Mesenchymal stem cell (in vitro differentiated cells and primary cell): ENCODE data around the gene EPB41L2.
"Not testable (repeated sequence)": the region's sequence is repeated elsewhere in the genome, so short reads cannot be mapped to it uniquely, and the experiment has no call there.

Source experiments
- DNase-seq: peaks from one replicate; pipeline ENCODE4 v3.0.0-alpha.2; 2013
- H2AFZ ChIP-seq: one replicate; pipeline ENCODE4 v1.6.1; 2013; ENCODE audit warnings: low read depth, mild to moderate bottlenecking, control low read depth, inconsistent platforms, low read length, moderate library complexity
- H2AK5ac ChIP-seq: 2 replicates; pipeline ENCODE4 v1.6.1; 2013; ENCODE audit warnings: low read length, moderate library complexity, mild to moderate bottlenecking, inconsistent platforms; ENCODE audit not compliant: severe bottlenecking
- H2BK120ac ChIP-seq: one replicate; pipeline ENCODE4 v1.6.1; 2013; ENCODE audit warnings: low read depth, mild to moderate bottlenecking, inconsistent platforms, low read length, moderate library complexity
- H2BK12ac ChIP-seq, 2 experiments: one replicate each; pipeline ENCODE4 v1.6.1; 2013; ENCODE audit warnings: inconsistent platforms in 2 of 2, low read length in 2 of 2, mild to moderate bottlenecking in 2 of 2, moderate library complexity in 2 of 2, control low read depth in 1 of 2
- H2BK15ac ChIP-seq: one replicate; pipeline ENCODE4 v1.6.1; 2013; ENCODE audit warnings: mild to moderate bottlenecking, low read depth, inconsistent platforms; ENCODE audit not compliant: poor library complexity, severe bottlenecking
- H2BK5ac ChIP-seq: 2 replicates; pipeline ENCODE4 v1.6.1; 2013; ENCODE audit warnings: low read depth, mild to moderate bottlenecking, low read length, control low read depth, inconsistent platforms; ENCODE audit not compliant: poor library complexity, severe bottlenecking
- H3K14ac ChIP-seq, 2 experiments: one replicate each; pipeline ENCODE4 v1.6.1; 2013; ENCODE audit warnings: inconsistent platforms in 2 of 2, low read length in 2 of 2, control low read depth in 1 of 2, mild to moderate bottlenecking in 1 of 2, moderate library complexity in 1 of 2
- H3K18ac ChIP-seq, 2 experiments: one replicate each; pipeline ENCODE4 v1.6.1; 2013; ENCODE audit warnings: inconsistent platforms in 2 of 2, low read length in 2 of 2, control low read depth in 1 of 2, low read depth in 1 of 2, mild to moderate bottlenecking in 1 of 2
- H3K23ac ChIP-seq, 2 experiments: one replicate each; pipeline ENCODE4 v1.6.1; 2013; ENCODE audit warnings: inconsistent platforms in 2 of 2, low read length in 2 of 2, mild to moderate bottlenecking in 2 of 2, moderate library complexity in 2 of 2, control low read depth in 1 of 2
- H3K27ac ChIP-seq: 2 replicates; pipeline ENCODE4 v1.5.1; 2013; ENCODE audit warnings: mild to moderate bottlenecking, moderate library complexity, low read length, control low read depth, inconsistent platforms; ENCODE audit not compliant: poor library complexity, severe bottlenecking
- H3K27me3 ChIP-seq, 2 experiments: 2 replicates each; pipeline versions ENCODE4 v1.6.1 to v1.7.0; 2013; ENCODE audit warnings: low read length in 2 of 2, mild to moderate bottlenecking in 2 of 2, moderate library complexity in 2 of 2, control low read depth in 1 of 2, inconsistent platforms in 1 of 2; ENCODE audit not compliant: control insufficient read depth in 1 of 2, insufficient read depth in 1 of 2
- H3K36me3 ChIP-seq, 2 experiments: 2 replicates each; pipeline versions ENCODE4 v1.6.1 to v1.7.0; 2013; ENCODE audit warnings: low read length in 2 of 2, control low read depth in 1 of 2, inconsistent platforms in 1 of 2, low read depth in 1 of 2, mild to moderate bottlenecking in 1 of 2; ENCODE audit not compliant: insufficient read depth in 2 of 2, control insufficient read depth in 1 of 2
- H3K4ac ChIP-seq, 2 experiments: one replicate each; pipeline ENCODE4 v1.6.1; 2013; ENCODE audit warnings: inconsistent platforms in 2 of 2, low read length in 2 of 2, mild to moderate bottlenecking in 2 of 2, moderate library complexity in 2 of 2, control low read depth in 1 of 2, low read depth in 1 of 2
- H3K4me1 ChIP-seq: 2 replicates; pipeline ENCODE4 v1.6.1; 2013; ENCODE audit warnings: low read depth, low read length, control low read depth; ENCODE audit not compliant: control insufficient read depth, insufficient read depth
- H3K4me2 ChIP-seq: 2 replicates; pipeline ENCODE4 v1.6.1; 2013; ENCODE audit warnings: low read length, mild to moderate bottlenecking, inconsistent platforms; ENCODE audit not compliant: poor library complexity, severe bottlenecking
- H3K4me3 ChIP-seq, 2 experiments: 2 replicates each; pipeline versions ENCODE4 v1.5.1 to v1.7.0; 2013; ENCODE audit warnings: low read length in 2 of 2, mild to moderate bottlenecking in 2 of 2, control low read depth in 1 of 2, low read depth in 1 of 2; ENCODE audit not compliant: insufficient read depth in 1 of 2
- H3K79me1 ChIP-seq: replicated peaks from 2 replicates; pipeline ENCODE4 v1.6.1; 2013; ENCODE audit warnings: mild to moderate bottlenecking, control low read depth, low read length, inconsistent platforms; ENCODE audit not compliant: poor library complexity, severe bottlenecking
- H3K9ac ChIP-seq: 2 replicates; pipeline ENCODE4 v1.7.0; 2013; ENCODE audit warnings: mild to moderate bottlenecking, low read length, moderate library complexity
- H3K9me3 ChIP-seq: 2 replicates; pipeline ENCODE4 v1.7.0; 2013; ENCODE audit warnings: mild to moderate bottlenecking, low read length; ENCODE audit not compliant: control insufficient read depth
- H4K8ac ChIP-seq: one replicate; pipeline ENCODE4 v1.6.1; 2013; ENCODE audit warnings: inconsistent platforms, mild to moderate bottlenecking, low read length, moderate library complexity
- H4K91ac ChIP-seq: one replicate; pipeline ENCODE4 v1.6.1; 2013; ENCODE audit warnings: mild to moderate bottlenecking, low read length, inconsistent platforms
- whole genome bisulfite sequencing: methylation state at CpG from one replicate; pipeline ENCODE4 v1.1.7; 2013; ENCODE audit warnings: mixed read lengths; 5-methylcytosine and 5-hydroxymethylcytosine counted together

The EPB41L2 gene

GRCh38 chr6:130920969-130921368, 142.1 kb downstream of the EPB41L2 start:
- H4K8ac ChIP-seq, result no peak overlapping the region
- H2AFZ ChIP-seq, result no peak overlapping the region
- H4K91ac ChIP-seq, result no peak overlapping the region
- no peaks in the 10 kb centered on the region for H3K4me1 ChIP-seq
- H3K36me3 ChIP-seq, result no peaks in the 10 kb centered on the region
- no peak for DNase-seq
- H2BK120ac ChIP-seq, result no peak overlapping the region
- peaks cover 28% of the 10 kb centered on the region for H3K79me1 ChIP-seq
- no peak overlapping the region for H3K4me2 ChIP-seq
- H3K27ac ChIP-seq, result no peak overlapping the region
- no peak overlapping the region for H2AK5ac ChIP-seq
- no peak overlapping the region for H2BK15ac ChIP-seq
- H3K9ac ChIP-seq, result no peak overlapping the region
- WGBS, result 95% methylated on average over 4 of the region's 4 CpGs
- no peak overlapping the region for H3K4me3 ChIP-seq
- no peak overlapping the region for H3K23ac ChIP-seq
- no peaks in the 10 kb centered on the region for H3K27me3 ChIP-seq
- H3K4ac ChIP-seq, result no peak overlapping the region
- H3K9me3 ChIP-seq, result no peaks in the 10 kb centered on the region
- H3K18ac ChIP-seq, result no peak overlapping the region
- H3K14ac ChIP-seq, result no peak overlapping the region
- no peak overlapping the region for H2BK5ac ChIP-seq
- H2BK12ac ChIP-seq, result no peak overlapping the region

DNA sequence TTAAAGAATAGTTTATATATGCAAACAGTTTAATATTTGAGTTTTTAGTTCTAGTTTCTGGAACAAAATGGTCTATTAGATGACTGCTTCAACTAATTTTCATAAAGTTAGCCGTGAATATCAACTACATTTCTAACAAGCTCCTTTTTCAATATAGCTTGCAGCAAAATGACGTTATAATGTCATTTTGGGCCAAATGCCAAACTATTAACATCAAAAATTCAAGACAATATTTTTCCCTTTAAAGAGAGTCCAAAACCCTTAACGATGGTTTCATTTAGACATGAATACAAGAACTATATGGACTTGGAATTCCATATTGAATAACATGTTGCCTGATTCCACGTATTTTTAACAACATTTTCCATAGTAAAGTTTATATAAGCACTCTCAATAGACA, 144.9 kb downstream of the EPB41L2 start:
- 100% methylated on average over 3 of the region's 4 CpGs for WGBS
- H2AK5ac ChIP-seq, result no peak overlapping the region
- no peak overlapping the region for H2BK5ac ChIP-seq
- no peak overlapping the region for H4K91ac ChIP-seq
- H3K18ac ChIP-seq, result no peak overlapping the region
- H3K27me3 ChIP-seq, result no peaks in the 10 kb centered on the region
- H3K4ac ChIP-seq, result no peak overlapping the region
- H2BK120ac ChIP-seq, result no peak overlapping the region
- H2BK15ac ChIP-seq, result no peak overlapping the region
- DNase-seq, result no peak
- H3K4me1 ChIP-seq, result no peaks in the 10 kb centered on the region
- no peak overlapping the region for H3K14ac ChIP-seq
- no peak overlapping the region for H3K27ac ChIP-seq
- no peak overlapping the region for H3K23ac ChIP-seq
- no peak overlapping the region for H2BK12ac ChIP-seq
- no peak overlapping the region for H3K4me3 ChIP-seq
- no peak overlapping the region for H3K4me2 ChIP-seq
- no peak overlapping the region for H4K8ac ChIP-seq
- no peaks in the 10 kb centered on the region for H3K36me3 ChIP-seq
- H3K79me1 ChIP-seq, result peaks cover 27% of the 10 kb centered on the region
- H3K9me3 ChIP-seq, result no peaks in the 10 kb centered on the region
- no peak overlapping the region for H3K9ac ChIP-seq
- no peak overlapping the region for H2AFZ ChIP-seq

DNA sequence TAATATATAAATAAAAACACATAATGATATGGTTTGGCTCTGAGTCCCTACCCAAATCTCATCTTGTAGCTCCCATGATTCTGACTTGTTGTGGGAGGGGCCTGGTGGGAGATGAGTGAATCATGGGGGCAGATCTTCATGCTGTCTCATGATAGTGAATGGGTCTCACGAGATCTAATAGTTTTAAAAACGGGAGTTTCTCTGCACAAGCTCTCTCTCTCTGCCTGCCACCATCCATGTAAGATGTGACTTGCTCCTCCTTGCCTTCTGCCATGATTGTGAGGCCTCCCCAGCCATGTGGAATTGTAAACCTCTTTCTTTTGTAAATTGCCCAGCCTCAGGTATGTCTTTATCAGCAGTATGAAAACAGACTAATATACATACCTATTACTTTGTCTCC, 147.4 kb downstream of the EPB41L2 start:
- H2AK5ac ChIP-seq, H3K27me3 ChIP-seq, H2BK120ac ChIP-seq, H3K36me3 ChIP-seq, H3K27ac ChIP-seq, H3K9ac ChIP-seq, DNase-seq, H4K8ac ChIP-seq, H2AFZ ChIP-seq, H3K23ac ChIP-seq, H4K91ac ChIP-seq, H3K14ac ChIP-seq, H2BK5ac ChIP-seq, H3K9me3 ChIP-seq, H3K4me2 ChIP-seq, H3K18ac ChIP-seq, H3K4ac ChIP-seq, H3K4me1 ChIP-seq, H2BK15ac ChIP-seq, H2BK12ac ChIP-seq, H3K4me3 ChIP-seq: not testable (repeated sequence)
- H3K79me1 ChIP-seq, result peaks cover 26% of the 10 kb centered on the region
- WGBS, result 94% methylated on average over 2 of the region's 2 CpGs

DNA sequence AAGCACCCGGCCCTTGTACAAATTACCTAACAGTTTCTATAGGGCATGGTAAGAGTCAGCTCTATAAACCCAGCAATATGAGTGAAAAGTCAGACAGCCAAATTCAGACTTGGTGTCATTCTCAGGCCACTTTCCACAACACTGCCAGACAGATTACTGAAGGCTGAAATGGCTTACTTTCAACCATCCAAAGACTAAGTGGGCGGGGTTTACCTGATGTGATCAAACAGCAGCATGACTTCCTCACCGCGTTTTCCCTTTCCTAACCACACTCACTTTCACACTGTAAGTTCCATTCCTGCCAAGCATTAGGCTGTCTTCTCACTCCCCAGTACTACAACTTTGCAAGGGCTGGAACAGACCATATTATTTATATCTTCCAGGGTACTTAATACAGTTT, 149.9 kb downstream of the EPB41L2 start:
- peaks cover 22% of the 10 kb centered on the region for H3K79me1 ChIP-seq

More for the DNA sequence above, 149.9 kb downstream of the EPB41L2 start:
- no peak overlapping the region for H2BK5ac ChIP-seq
- H3K27me3 ChIP-seq, result no peaks in the 10 kb centered on the region
- H3K18ac ChIP-seq, result no peak overlapping the region
- DNase-seq, result no peak
- no peaks in the 10 kb centered on the region for H3K9me3 ChIP-seq
- H2BK12ac ChIP-seq, result no peak overlapping the region
- H4K8ac ChIP-seq, result no peak overlapping the region
- H3K4me3 ChIP-seq, result no peak overlapping the region
- no peaks in the 10 kb centered on the region for H3K36me3 ChIP-seq
- H4K91ac ChIP-seq, result no peak overlapping the region
- no peak overlapping the region for H2BK120ac ChIP-seq
- no peak overlapping the region for H3K4me2 ChIP-seq
- H3K4ac ChIP-seq, result no peak overlapping the region
- WGBS, result 75% methylated on average over 4 of the region's 4 CpGs
- H3K14ac ChIP-seq, result no peak overlapping the region
- H2AFZ ChIP-seq, result no peak overlapping the region
- no peak overlapping the region for H3K9ac ChIP-seq
- H3K4me1 ChIP-seq, result no peaks in the 10 kb centered on the region
- H3K23ac ChIP-seq, result no peak overlapping the region
- H2AK5ac ChIP-seq, result no peak overlapping the region
- no peak overlapping the region for H3K27ac ChIP-seq
- no peak overlapping the region for H2BK15ac ChIP-seq
